ENCODE results near the gene SERPINA12.

The SERPINA12 gene

GRCh38 chr14:94458558-94459205 lies 50.6 kb downstream of the SERPINA12 start:
- no peak overlapping the region for H3K9ac ChIP-seq
- H3K9me3 ChIP-seq (ENCODE audit: control insufficient read depth, low read length) = no peaks in the 10 kb centered on the region
- H3K79me2 ChIP-seq = no peaks in the 10 kb centered on the region
- no peak overlapping the region for H3K27ac ChIP-seq
- TF ChIP-seq CTCF (IDR thresholded peaks at IDR 0.05) = no peak
- H3K36me3 ChIP-seq (ENCODE audit: control insufficient read depth, insufficient read depth, low read length) = no peaks in the 10 kb centered on the region
- no peak overlapping the region for H3K4me2 ChIP-seq (ENCODE audit: low read length)
- H3K27me3 ChIP-seq (ENCODE audit: control insufficient read depth, insufficient read depth, low read length) = no peaks in the 10 kb centered on the region
- no peak overlapping the region for H2AFZ ChIP-seq
- no peak overlapping the region for H3K4me3 ChIP-seq (ENCODE audit: low read depth, low read length)
- no peaks in the 10 kb centered on the region for H3K4me1 ChIP-seq

- Histone ChIP-seq H2AFZ (no peak overlapping the region), H3K4me3 (ENCODE audit: low read depth, low read length) (no peak overlapping the region), H3K4me2 (ENCODE audit: low read length) (no peak overlapping the region), H3K79me2 (no peaks in the 10 kb centered on the region), H3K27ac (no peak overlapping the region), H3K36me3 (ENCODE audit: control insufficient read depth, insufficient read depth, low read length) (no peaks in the 10 kb centered on the region), H3K9me3 (ENCODE audit: control insufficient read depth, low read length) (no peaks in the 10 kb centered on the region), H3K27me3 (ENCODE audit: control insufficient read depth, insufficient read depth, low read length) (no peaks in the 10 kb centered on the region), H3K9ac (no peak overlapping the region), H3K4me1 (no peaks in the 10 kb centered on the region)
- no peak for TF ChIP-seq CTCF (IDR thresholded peaks at IDR 0.05)
These were observed 51.2 kb downstream of the SERPINA12 start for GRCh38 chr14:94458096-94458495.

- Histone ChIP-seq H3K27me3 (ENCODE audit: control insufficient read depth, insufficient read depth, low read length) (no peaks in the 10 kb centered on the region), H3K36me3 (ENCODE audit: control insufficient read depth, insufficient read depth, low read length) (no peaks in the 10 kb centered on the region), H3K4me1 (no peaks in the 10 kb centered on the region), H3K9me3 (ENCODE audit: control insufficient read depth, low read length) (no peaks in the 10 kb centered on the region), H2AFZ (no peak overlapping the region), H3K9ac (no peak overlapping the region), H3K27ac (no peak overlapping the region), H3K4me2 (ENCODE audit: low read length) (no peak overlapping the region), H3K4me3 (ENCODE audit: low read depth, low read length) (no peak overlapping the region), H3K79me2 (no peaks in the 10 kb centered on the region)
- no peak for TF ChIP-seq CTCF (IDR thresholded peaks at IDR 0.05)
These were observed 53.3 kb downstream of the SERPINA12 start for GRCh38 chr14:94455928-94456327.

- no peaks in the 10 kb centered on the region for H3K27me3 ChIP-seq (ENCODE audit: control insufficient read depth, insufficient read depth, low read length)
- H3K27ac ChIP-seq = no peak overlapping the region
- H3K36me3 ChIP-seq (ENCODE audit: control insufficient read depth, insufficient read depth, low read length) = no peaks in the 10 kb centered on the region
- H3K4me1 ChIP-seq = peaks cover 2% of the 10 kb centered on the region
- H3K4me2 ChIP-seq (ENCODE audit: low read length) = no peak overlapping the region
- H3K4me3 ChIP-seq (ENCODE audit: low read depth, low read length) = no peak overlapping the region
- no peaks in the 10 kb centered on the region for H3K79me2 ChIP-seq
- no peak overlapping the region for H2AFZ ChIP-seq
- no peak overlapping the region for H3K9ac ChIP-seq
- no peaks in the 10 kb centered on the region for H3K9me3 ChIP-seq (ENCODE audit: control insufficient read depth, low read length)
- TF ChIP-seq CTCF (IDR thresholded peaks at IDR 0.05) = no peak
These were observed 57.4 kb downstream of the SERPINA12 start for GRCh38 chr14:94451826-94452225.

GRCh38 chr14:94451091-94451771 lies 58.0 kb downstream of the SERPINA12 start:
- TF ChIP-seq CTCF (IDR thresholded peaks at IDR 0.05) = no peak
- Histone ChIP-seq H3K36me3 (ENCODE audit: control insufficient read depth, insufficient read depth, low read length) (no peaks in the 10 kb centered on the region), H3K27me3 (ENCODE audit: control insufficient read depth, insufficient read depth, low read length) (no peaks in the 10 kb centered on the region), H3K4me2 (ENCODE audit: low read length) (no peak overlapping the region), H2AFZ (no peak overlapping the region), H3K27ac (no peak overlapping the region), H3K79me2 (no peaks in the 10 kb centered on the region), H3K9me3 (ENCODE audit: control insufficient read depth, low read length) (no peaks in the 10 kb centered on the region), H3K4me3 (ENCODE audit: low read depth, low read length) (no peak overlapping the region), H3K9ac (no peak overlapping the region), H3K4me1 (peaks cover 2% of the 10 kb centered on the region)

Data from parathyroid adenoma (tissue), 2 donors.